Chondrocyte (in vitro differentiated cells): ENCODE data around the gene SRD5A1. TPM values are rescaled to one million over a fixed set of nuclear protein-coding genes. Genes with fewer than 3 reads are reported as not detected.
A peak's percentile ranks its signal among the peaks of the same experiment; 100 is the strongest.
"Not testable (repeated sequence)": the region's sequence is repeated elsewhere in the genome, so short reads cannot be mapped to it uniquely, and the experiment has no call there.

Experiments used
- DNase-seq: peaks from one replicate; pipeline ENCODE4 v3.0.0; 2021; ENCODE audit warnings: mixed read lengths, low spot score
- H3K27ac Mint-ChIP-seq: one replicate; pipeline ENCODE4 v1.8.0; 2021; ENCODE audit warnings: mild to moderate bottlenecking, moderate library complexity, mixed read lengths; ENCODE audit not compliant: unreplicated experiment
- H3K27me3 Mint-ChIP-seq: 2 replicates; pipeline ENCODE4 v1.8.0; 2021; ENCODE audit warnings: low read depth, mixed read lengths
- H3K36me3 Mint-ChIP-seq: 2 replicates; pipeline ENCODE4 v1.8.0; 2021; ENCODE audit warnings: low read depth, mixed read lengths
- H3K4me1 Mint-ChIP-seq: 2 replicates; pipeline ENCODE4 v1.8.0; 2021; ENCODE audit warnings: low read depth, mild to moderate bottlenecking, mixed read lengths
- H3K4me3 Mint-ChIP-seq: one replicate; pipeline ENCODE4 v1.8.0; 2021; ENCODE audit warnings: mild to moderate bottlenecking, moderate library complexity, mixed read lengths; ENCODE audit not compliant: unreplicated experiment
- H3K9me3 Mint-ChIP-seq: 2 replicates; pipeline ENCODE4 v1.8.0; 2021; ENCODE audit warnings: low read depth, mixed read lengths
- CTCF ChIP-seq: fragments of 200-600 bp; sonication (generic); IDR thresholded peaks from 2 replicates; pipeline ENCODE4 v1.5.0; 2021; ENCODE audit warnings: antibody characterized with exemption, mild to moderate bottlenecking, moderate library complexity
- total RNA-seq: library from RNA; stranded (reverse); gene quantifications from 3 replicates; pipeline ENCODE4 v1.2.1, GENCODE V29; 2021

The SRD5A1 gene
- total RNA-seq, 1 donor from 2014 or later: 32.3 TPM

DNA sequence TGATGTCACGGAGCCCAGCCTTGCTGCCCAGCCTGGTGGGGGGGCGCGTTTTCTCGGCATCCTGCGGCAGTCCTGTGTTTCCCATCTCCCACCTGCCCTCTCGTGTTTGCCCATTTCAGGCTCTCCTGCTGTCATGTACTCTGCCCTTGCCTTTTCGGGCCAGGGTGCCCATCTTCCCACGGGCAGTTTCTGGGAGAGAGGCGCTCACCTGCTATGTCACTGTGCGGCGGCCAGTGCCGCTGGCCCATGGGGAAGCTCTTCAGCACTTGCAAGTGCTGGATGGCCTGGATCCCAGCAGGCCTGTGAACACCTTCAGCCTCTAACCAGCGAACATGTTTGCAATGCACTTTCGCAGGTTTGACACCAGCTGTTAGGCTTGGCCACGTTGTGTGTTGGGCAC is 33.5 kb downstream of the SRD5A1 start:
- Mint-ChIP-seq H3K36me3 (peaks cover 18% of the 10 kb centered on the region), H3K4me3 (no peak overlapping the region), H3K27me3 (no peaks in the 10 kb centered on the region), H3K9me3 (no peaks in the 10 kb centered on the region), H3K27ac (peak overlapping the region; percentile 41), H3K4me1 (no peaks in the 10 kb centered on the region)
- no peak for TF ChIP-seq CTCF
- DNase-seq: no peak

DNA sequence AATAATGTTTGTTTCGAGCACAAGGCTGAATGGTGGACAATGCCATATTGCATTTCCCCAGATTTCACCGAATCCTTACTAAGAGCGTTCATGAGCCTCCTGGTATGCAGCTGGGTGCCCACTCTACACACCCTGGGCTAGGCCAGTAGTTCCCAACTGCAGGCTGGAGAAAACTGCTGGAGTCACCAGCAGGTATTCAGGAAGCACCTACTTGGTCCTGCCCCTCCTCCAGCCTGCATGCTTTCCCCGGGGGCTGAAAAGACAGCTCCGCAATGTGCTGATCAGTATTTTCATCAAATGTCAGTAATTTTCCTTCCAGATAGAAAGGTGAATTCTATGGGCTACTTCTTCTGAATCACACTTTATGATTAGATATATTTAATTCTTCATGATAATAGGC is 34.4 kb downstream of the SRD5A1 start:
- Mint-ChIP-seq H3K9me3 (no peaks in the 10 kb centered on the region), H3K4me3 (no peak overlapping the region), H3K27me3 (no peaks in the 10 kb centered on the region), H3K4me1 (no peaks in the 10 kb centered on the region), H3K27ac (no peak overlapping the region), H3K36me3 (peaks cover 18% of the 10 kb centered on the region)
- DNase-seq: no peak
- no peak for TF ChIP-seq CTCF

GRCh38 chr5:6668717-6669116 is 35.5 kb downstream of the SRD5A1 start:
- H3K27me3 Mint-ChIP-seq, H3K27ac Mint-ChIP-seq, H3K4me1 Mint-ChIP-seq, DNase-seq, H3K4me3 Mint-ChIP-seq, H3K9me3 Mint-ChIP-seq: not testable (repeated sequence)
- H3K36me3 Mint-ChIP-seq: peaks cover 18% of the 10 kb centered on the region

DNA sequence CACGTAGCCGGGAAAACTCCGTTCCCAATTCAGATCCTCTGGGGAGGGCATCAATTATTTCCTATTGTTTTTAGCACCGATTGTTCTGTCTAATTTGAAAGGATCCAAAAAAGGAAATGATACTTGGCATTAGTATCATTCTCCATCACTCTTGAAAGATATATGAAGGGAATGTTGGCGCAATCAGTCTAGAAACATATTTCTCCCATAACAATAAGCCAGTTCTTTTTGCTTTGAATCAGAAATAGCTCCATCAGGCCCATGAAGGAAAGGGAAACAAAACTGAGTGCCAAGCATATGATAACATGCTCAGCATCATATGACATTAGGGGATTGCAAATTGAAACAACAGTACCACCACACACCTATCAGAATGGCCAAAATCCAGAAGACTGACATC is 39.8 kb downstream of the SRD5A1 start:
- no peaks in the 10 kb centered on the region for H3K27me3 Mint-ChIP-seq
- peaks cover 7% of the 10 kb centered on the region for H3K9me3 Mint-ChIP-seq
- TF ChIP-seq CTCF: no peak
- peaks cover 12% of the 10 kb centered on the region for H3K36me3 Mint-ChIP-seq
- H3K4me1 Mint-ChIP-seq: no peaks in the 10 kb centered on the region
- H3K4me3 Mint-ChIP-seq: no peak overlapping the region
- DNase-seq: no peak
- no peak overlapping the region for H3K27ac Mint-ChIP-seq

DNA sequence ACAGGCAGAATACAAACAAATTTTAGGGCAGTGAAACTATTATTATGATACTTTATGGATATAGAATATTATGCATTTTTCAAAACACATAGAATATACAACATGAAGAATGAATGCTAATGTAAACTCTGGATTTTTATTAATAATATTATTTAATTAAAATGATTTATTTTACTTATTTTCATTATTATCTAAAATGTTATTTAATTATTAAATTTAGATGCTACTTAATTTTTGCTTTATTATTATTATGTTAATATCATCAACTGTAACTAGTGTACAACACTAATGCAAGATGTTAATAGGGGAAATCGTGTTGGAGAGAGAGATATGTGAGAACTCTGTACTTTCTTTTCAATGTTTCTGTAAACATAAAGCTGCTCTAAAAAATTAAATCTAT is 40.7 kb downstream of the SRD5A1 start:
- no peak overlapping the region for H3K4me3 Mint-ChIP-seq
- H3K27ac Mint-ChIP-seq: no peak overlapping the region
- H3K36me3 Mint-ChIP-seq: peaks cover 10% of the 10 kb centered on the region
- TF ChIP-seq CTCF: no peak
- H3K27me3 Mint-ChIP-seq: no peaks in the 10 kb centered on the region
- peaks cover 7% of the 10 kb centered on the region for H3K9me3 Mint-ChIP-seq
- H3K4me1 Mint-ChIP-seq: no peaks in the 10 kb centered on the region
- DNase-seq: no peak

- no peak for DNase-seq
- peaks cover 10% of the 10 kb centered on the region for H3K36me3 Mint-ChIP-seq
- H3K4me3 Mint-ChIP-seq: no peak overlapping the region
- H3K9me3 Mint-ChIP-seq: peaks cover 7% of the 10 kb centered on the region
- no peak for TF ChIP-seq CTCF
- no peaks in the 10 kb centered on the region for H3K4me1 Mint-ChIP-seq
- no peak overlapping the region for H3K27ac Mint-ChIP-seq
- no peaks in the 10 kb centered on the region for H3K27me3 Mint-ChIP-seq
Observed at GRCh38 chr5:6674421-6674820, 41.2 kb downstream of the SRD5A1 start.
